HUDEP-2 (cell line): ENCODE results near the gene PRSS8.

Experiments
- DNase-seq, 76 experiments: peaks; one replicate each; lab custom pipeline; 2025; ENCODE audit not compliant: unreplicated experiment in 76 of 76; lab: John Stamatoyannopoulos, UW

PRSS8 gene

GRCh38 chr16:31130336-31130891 is 5.1 kb downstream of the PRSS8 start:
- DNase-seq: no peak

- DNase-seq: peak in 4 of 76 experiments; percentile 4 to 16 (median 10)
Measured at GRCh38 chr16:31129568-31130335, 5.8 kb downstream of the PRSS8 start.

GRCh38 chr16:31128711-31129567 is 6.6 kb downstream of the PRSS8 start:
- peak in 70 of 76 experiments; percentile 20 to 87 (median 63) for DNase-seq

- DNase-seq: no peak
Measured at GRCh38 chr16:31127182-31127581, 8.3 kb downstream of the PRSS8 start.

- DNase-seq: no peak
Measured at GRCh38 chr16:31125844-31126243, 9.7 kb downstream of the PRSS8 start.

- no peak for DNase-seq
Measured at GRCh38 chr16:31120129-31120528, 15.4 kb downstream of the PRSS8 start.

GRCh38 chr16:31118223-31119155 is 17.0 kb downstream of the PRSS8 start:
- peak in 1 of 76 experiments; percentile 2 for DNase-seq

- peak in 74 of 76 experiments; percentile 43 to 98 (median 96) for DNase-seq
Measured at GRCh38 chr16:31117384-31118222, 17.9 kb downstream of the PRSS8 start, which contains the start of gene KAT8. TSS of gene KAT8 (plus strand) at chr16:31117664. CDS start at chr16:31117682, 18 bp downstream.

GRCh38 chr16:31114468-31114867 is 21.1 kb downstream of the PRSS8 start:
- DNase-seq: no peak

GRCh38 chr16:31113121-31114120 is 22.1 kb downstream of the PRSS8 start:
- no peak for DNase-seq

GRCh38 chr16:31112711-31113110 is 22.8 kb downstream of the PRSS8 start:
- no peak for DNase-seq

- DNase-seq: no peak
Measured at GRCh38 chr16:31111881-31112466, 23.6 kb downstream of the PRSS8 start.

- DNase-seq: no peak
Measured at GRCh38 chr16:31110106-31111034, 25.2 kb downstream of the PRSS8 start.

- DNase-seq: no peak
Measured at GRCh38 chr16:31109622-31110021, 25.9 kb downstream of the PRSS8 start.

GRCh38 chr16:31108794-31109558 is 26.6 kb downstream of the PRSS8 start:
- no peak for DNase-seq
